Kidney capillary endothelial cell (primary cell): ENCODE results near the gene GNAL.
"Not testable (repeated sequence)": the region's sequence is repeated elsewhere in the genome, so short reads cannot be mapped to it uniquely, and the experiment has no call there.

Experiments used
- DNase-seq: peaks from one replicate; pipeline ENCODE4 v3.0.0-alpha.2; 2018; ENCODE audit warnings: low spot score

GNAL gene

GRCh38 chr18:11669271-11669947 is 19.7 kb upstream of the GNAL start:
- DNase-seq: no peak

- no peak for DNase-seq
Measured at GRCh38 chr18:11669948-11670275, 19.2 kb upstream of the GNAL start.

GRCh38 chr18:11671156-11671555 is 17.9 kb upstream of the GNAL start:
- DNase-seq: no peak

- no peak for DNase-seq
Measured at GRCh38 chr18:11672198-11672597, 16.9 kb upstream of the GNAL start.

GRCh38 chr18:11672846-11673454 is 16.1 kb upstream of the GNAL start:
- no peak for DNase-seq

- no peak for DNase-seq
Measured at GRCh38 chr18:11673560-11673959, 15.5 kb upstream of the GNAL start.

- DNase-seq: no peak
Measured at GRCh38 chr18:11674119-11674518, 14.9 kb upstream of the GNAL start.

GRCh38 chr18:11676386-11676785 is 12.7 kb upstream of the GNAL start:
- DNase-seq: no peak

GRCh38 chr18:11676867-11677266 is 12.2 kb upstream of the GNAL start:
- no peak for DNase-seq

- no peak for DNase-seq
Measured at GRCh38 chr18:11678211-11678610, 10.9 kb upstream of the GNAL start.

- no peak for DNase-seq
Measured at GRCh38 chr18:11689669-11690565, 853 bp downstream of the GNAL start.

- DNase-seq: not testable (repeated sequence)
Measured at GRCh38 chr18:11690660-11691059, 1.6 kb downstream of the GNAL start.

GRCh38 chr18:11695736-11696135 is 6.7 kb downstream of the GNAL start:
- DNase-seq: no peak

GRCh38 chr18:11696451-11696850 is 7.4 kb downstream of the GNAL start:
- no peak for DNase-seq

GRCh38 chr18:11700876-11701275 is 11.8 kb downstream of the GNAL start:
- no peak for DNase-seq

GRCh38 chr18:11710578-11710977 is 21.5 kb downstream of the GNAL start:
- DNase-seq: no peak

GRCh38 chr18:11713756-11714155 is 24.7 kb downstream of the GNAL start:
- no peak for DNase-seq

GRCh38 chr18:11714244-11714918 is 25.3 kb downstream of the GNAL start:
- no peak for DNase-seq

GRCh38 chr18:11716767-11717315 is 27.8 kb downstream of the GNAL start:
- not testable (repeated sequence) for DNase-seq

- no peak for DNase-seq
Measured at GRCh38 chr18:11719050-11719449, 30.0 kb downstream of the GNAL start.

- DNase-seq: no peak
Measured at GRCh38 chr18:11719621-11720020, 30.6 kb downstream of the GNAL start.

GRCh38 chr18:11721720-11722119 is 32.7 kb downstream of the GNAL start:
- DNase-seq: no peak
